GM21423 (cell line): ENCODE measurements around the gene SOX5.

Experiments used
- ATAC-seq: cut with Tn5 transposase; IDR thresholded peaks from one replicate; pipeline ENCODE4 v1.9.1; 2021; ENCODE audit warnings: mild to moderate bottlenecking, moderate library complexity; ENCODE audit not compliant: unreplicated experiment

The SOX5 gene

DNA sequence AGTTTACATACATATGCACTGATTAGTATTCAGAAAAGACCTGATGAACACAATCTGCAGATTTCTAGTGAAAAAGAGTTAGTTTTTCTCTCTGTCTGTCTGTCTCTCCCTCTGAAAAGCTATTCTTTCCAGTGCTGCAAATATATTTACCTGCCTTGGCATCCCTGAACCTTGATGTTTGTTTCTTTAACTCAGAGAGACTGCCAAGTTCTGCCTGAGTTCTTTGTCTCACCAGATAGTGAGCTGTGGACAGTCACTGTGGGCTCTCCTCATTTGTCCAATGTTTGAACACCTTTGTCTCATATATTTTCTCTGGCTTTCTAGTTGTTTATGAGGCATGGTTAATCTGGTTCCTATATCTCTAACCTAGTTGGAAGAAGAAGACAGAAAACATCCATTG is 250.4 kb downstream of the SOX5 start:
- ATAC-seq = no peak

DNA sequence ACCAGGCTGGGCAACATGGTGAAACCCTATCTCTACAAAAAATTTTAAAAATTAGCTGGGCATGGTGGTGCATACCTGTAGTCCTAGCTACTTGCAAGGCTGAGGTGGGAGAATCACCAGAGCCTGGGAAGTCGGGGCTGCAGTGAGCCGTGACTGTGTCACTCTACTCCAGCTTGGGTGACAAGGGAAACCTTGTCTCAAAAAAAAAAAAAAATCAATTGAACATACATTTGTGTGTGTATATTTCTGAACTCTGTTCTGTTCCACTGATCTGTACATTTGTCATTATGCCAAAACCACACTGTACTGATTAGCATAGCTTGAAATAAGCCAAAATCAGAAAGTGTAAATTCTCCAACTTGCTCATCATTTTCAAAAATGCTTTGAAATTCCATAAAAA is 254.6 kb downstream of the SOX5 start:
- no peak for ATAC-seq

DNA sequence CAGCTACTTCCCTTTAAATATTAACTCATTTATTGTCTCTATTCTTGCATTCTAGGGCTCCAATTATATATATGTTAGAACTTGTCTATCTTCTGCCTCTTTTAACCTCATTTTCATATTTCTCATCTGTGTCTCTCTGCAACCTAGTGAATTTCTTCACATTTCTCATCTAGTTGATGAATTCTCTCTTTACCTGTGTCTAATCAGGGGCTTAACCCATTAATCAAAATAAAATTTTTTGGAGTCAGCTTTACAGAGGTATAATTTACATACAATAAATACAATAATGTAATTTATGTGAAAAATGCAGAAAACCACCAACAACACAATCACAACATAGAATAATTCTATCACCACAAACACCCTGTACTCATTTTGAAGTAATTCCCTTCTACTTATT is 255.2 kb downstream of the SOX5 start:
- no peak for ATAC-seq

DNA sequence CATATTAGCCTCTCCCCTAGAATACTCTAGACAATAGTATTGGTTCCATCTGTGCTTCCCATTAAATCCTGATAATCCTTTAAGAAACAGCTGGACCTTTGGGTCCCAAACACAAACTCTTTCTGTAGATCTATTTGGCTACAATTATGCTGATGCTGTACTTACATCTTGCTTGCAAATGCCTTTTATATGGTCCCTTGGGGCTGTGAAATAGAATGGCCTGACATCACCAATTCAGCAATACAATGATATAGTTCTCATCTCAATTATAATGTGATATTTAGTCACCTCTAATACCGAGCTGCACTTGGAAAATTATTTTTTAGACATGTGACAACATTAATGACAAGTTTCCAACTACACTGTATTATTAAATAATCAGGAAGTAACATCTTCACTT is 261.5 kb downstream of the SOX5 start:
- ATAC-seq = no peak

DNA sequence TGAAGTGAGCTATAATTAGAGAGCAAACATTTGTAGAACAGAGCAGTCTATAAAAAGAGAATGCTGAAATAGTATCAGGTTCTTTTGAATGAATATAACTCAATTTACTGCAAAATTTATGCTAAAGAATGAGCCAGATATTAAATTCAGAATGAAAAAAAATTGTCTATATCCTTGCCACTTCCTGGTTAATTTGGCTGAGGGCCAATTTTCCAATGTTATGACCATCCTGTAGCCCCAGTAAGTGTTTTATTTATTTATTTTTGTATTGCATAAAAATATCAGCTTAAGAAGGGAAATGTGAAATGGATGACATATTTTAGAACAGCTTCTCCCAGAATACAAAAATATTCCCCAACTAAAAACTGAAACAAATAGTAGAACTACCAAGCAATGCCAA is 263.4 kb downstream of the SOX5 start:
- no peak for ATAC-seq

DNA sequence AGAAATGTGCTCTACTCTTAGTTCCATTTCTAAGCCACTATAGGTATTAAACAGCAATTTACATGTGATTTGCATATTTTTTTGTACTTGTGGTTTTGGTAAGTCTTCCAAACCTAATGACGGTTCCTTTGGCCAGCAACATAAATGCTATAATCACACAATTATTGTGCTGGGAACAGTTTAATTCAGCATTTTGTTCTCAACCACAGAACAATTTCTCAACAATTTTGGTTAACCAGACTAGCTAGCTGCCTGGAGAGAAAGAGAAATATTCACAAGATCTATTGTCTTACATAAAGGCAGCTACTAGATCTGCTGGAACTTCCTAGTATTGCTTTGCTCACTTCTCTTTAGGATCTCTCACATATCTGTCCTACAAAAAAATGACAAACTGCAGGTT is 265.3 kb downstream of the SOX5 start:
- no peak for ATAC-seq

DNA sequence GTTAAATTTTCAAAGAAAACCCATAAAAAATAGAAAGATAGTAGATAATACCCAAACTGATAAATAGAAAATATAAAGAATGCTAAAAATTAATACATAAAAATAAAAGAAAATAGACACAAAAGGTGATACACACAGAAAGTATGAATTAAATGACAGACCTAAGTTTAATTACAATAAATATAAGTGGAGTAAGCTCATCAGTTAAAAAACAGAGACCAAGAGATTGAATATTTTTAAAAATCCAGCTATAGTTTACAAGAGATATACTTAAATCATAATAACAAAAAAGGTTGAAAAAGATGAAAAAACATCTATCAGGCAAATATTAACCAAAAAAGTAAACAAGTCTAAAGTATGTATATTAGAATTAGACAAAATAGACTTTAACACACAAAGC is 268.2 kb downstream of the SOX5 start:
- ATAC-seq = no peak

DNA sequence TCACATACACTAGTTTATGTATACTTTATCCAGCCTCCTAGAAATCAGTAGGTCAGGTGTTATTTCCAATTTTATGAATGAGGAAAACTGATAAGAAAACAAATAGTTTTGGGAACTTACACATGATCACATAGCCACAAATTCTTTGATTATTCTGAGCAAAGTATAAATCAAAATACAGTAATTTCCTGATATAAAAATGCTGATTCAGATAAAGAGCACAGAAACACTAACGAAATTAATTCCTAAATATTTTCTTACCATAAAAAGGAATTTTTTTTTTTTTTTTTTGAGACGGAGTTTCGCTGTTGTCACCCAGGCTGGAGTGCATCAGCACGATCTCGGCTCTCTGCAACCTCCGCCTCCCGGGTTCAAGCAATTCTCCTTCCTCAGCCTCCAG is 275.4 kb downstream of the SOX5 start:
- no peak for ATAC-seq

DNA sequence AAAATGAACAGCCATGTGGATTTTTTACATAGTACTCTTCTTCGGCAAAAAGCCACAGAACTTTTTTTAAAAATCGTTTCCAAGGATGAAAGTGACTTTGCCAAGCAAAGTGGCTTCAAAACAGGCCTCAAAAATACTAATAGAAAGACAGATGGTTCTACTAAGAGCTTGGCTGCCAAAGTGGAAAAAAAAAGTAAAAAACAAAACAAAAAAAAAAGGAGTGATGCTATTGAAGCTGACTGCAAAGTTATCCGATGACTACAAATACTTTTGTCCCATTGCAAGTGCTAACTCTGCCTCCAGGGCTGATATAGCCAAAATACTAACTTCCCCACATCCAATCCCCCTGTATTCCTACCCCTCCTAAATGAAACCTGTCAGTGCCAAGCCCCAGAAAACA is 277.6 kb downstream of the SOX5 start:
- ATAC-seq = no peak

DNA sequence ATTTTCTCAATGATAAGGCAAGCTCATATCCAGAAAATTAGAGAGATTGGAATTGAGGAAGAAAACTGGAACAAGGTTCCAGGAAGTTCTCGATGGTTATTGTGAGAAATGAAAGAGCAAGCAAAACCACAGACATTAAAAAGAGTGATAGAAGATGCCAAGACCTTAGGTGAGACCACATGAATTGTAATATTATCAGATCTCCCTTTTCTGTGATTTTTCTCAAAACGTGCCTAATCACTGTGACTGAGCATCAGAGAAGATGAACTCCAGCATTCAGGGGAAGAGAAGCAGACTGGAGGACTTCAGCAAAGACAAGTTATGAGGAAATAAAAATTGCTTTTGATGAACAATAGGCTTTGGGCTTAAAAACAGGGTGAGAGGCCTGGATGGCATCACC is 278.8 kb downstream of the SOX5 start:
- no peak for ATAC-seq

DNA sequence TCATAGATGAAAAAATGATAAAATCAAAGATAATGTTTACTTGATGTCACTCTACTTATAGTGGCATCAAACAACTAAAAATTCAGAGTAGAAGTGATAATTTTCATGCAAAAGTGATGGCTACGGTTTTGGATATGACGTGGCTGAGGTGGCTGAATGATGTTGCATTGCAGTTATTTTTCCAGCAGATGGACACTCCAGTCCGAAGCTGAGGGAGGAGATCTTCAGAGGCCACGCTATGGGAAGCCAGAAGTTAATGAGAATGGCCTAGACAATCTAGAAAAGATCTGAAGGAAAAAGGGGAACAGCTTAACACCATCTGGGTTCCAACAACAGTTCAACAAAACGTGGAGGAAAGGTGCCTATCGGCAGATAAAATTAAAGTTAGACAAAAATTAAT is 279.8 kb downstream of the SOX5 start:
- no peak for ATAC-seq

DNA sequence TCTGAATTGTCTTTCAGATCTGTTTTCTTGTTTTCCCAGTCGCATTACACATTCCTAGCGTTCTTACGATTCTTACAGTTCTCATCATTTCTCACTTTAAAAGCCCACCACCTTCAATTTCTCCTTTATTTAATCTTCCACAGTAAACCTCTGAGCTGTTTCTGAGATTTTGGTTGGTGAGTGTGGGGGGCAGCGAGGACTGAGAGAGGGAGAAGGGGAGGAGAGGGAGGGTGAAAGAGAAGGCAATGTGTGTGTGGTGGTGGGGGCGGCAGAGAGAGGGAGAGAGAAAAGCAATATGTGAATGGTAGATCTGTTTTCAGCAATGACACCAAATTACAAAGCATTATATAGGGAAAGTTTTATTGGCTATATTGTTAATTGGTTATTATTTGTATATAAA is 282.6 kb downstream of the SOX5 start:
- ATAC-seq = no peak

DNA sequence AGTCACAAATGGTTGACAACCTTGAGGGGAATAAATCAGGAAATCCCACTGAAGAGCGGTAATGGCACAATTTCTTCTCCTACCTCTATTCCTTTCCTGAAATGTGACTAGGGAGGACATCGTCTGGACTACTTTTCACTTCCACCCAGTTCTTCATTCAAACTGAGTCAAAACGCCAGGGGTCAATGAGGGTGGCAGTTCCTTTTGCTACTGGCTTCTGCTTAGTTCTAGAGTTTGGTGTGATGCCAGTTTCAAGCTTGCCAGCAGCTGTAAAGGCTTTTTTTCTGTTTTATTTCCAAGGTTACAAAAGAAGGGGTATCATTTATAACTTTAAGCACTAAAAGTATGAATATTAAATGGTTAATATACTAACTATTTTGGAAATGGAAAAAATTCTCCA is 286.5 kb downstream of the SOX5 start:
- no peak for ATAC-seq

DNA sequence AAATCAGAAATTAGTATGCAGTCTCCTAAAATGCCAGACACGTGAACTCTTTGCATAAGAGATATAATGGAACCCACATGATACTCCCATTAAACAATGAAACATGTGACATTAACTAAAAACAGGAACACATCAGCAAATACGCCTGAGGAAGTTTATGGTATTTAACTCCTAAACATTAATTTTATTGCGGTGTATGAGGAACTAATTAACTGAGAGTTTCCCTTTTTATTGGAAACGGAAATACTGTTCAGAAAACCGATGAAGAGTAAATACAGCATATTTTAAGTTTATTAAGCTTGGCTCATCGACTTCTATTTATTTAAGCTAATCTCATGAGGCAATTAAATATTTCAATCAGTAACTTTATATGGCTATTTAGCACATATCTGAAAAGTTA is 290.3 kb downstream of the SOX5 start:
- no peak for ATAC-seq

DNA sequence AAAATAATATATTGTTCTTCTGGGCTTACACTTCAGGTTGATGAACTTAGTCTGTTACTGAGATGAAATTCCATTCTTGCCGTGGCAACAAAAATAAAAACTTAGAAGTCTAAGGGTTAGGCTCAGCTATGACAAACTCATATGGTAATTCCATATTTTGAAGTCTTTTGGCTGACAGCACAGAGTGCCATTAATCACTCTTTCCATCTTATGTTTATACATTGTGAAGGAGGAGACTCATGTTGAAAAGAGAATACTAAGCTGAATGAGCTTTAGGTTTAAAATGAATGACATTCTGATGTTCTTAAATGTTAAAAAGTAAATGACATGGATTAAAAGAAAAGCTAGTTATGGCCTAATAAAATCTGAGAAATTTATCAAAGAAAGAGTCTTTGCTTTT is 291.9 kb downstream of the SOX5 start:
- no peak for ATAC-seq

DNA sequence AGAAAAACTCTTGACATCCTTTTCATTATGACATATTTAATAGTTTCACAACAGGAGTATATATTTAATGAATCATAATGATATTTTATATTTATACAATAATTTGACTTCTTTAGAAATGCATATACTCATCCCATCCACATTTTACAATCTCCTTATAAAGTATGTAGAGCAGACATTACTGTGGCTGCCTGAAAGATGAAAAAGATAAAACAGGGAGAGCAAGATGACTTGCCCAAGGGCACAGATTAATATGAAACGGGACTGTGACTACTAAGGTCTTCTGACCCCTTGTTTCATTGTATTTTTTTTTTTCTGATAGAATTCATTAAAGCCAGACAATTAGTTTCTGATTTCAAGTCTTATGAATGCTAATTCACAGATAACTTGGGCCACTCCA is 293.6 kb downstream of the SOX5 start:
- ATAC-seq = no peak

DNA sequence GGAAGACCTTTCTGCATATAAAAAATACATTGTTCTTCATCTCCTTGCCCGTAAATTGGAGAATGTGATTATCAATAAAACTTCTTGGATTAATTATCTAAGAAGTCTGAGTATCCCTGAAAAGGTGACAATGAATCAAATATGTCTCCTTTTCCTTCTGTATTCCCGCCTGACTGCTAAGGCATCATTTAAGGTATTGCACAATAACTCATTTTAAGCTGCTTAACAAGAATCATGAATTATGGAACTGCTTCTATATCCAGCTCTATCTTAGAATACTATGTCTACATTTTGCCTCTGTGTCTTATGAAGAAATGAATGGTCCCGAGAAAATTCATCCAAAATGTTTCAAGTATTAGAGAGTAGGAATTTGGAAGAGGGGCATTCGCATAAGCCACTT is 294.4 kb downstream of the SOX5 start:
- no peak for ATAC-seq

DNA sequence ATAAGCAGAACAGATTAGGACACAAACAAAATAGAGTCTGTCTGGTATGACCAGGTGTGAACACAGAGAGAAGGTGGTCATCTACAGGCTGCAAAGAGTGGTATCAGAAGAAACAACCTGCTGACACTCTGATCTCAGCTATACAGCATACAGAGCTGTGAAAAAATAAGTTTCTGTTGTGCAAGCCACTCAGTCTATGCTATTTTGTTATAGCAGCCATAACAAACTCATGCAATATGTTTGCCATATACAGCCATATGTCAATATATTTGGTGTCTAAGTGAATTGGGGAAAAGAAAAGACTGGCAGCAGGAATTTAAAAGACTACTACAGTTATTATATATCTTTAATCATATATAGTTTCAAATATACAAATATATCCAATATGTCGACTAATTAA is 300.9 kb downstream of the SOX5 start:
- no peak for ATAC-seq

DNA sequence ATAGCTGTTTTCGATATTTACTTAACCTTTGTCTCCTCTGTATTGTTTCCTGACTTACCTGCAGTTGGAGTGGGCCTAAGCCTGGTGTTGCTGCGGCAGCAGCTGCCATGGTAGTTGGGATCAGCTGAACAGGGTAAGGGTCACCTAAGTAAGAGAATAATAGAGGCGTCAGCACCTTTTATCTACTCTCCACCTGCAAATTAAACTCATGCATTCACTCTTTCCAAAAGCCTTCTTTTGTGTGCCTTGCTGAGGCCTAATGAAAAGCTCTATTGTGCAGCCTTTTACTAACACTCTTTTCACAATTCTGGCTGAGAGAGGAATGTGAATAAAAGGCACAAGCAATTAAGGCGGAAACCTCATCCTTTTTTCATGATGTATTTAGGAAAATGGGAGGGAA is 308.7 kb downstream of the SOX5 start:
- no peak for ATAC-seq

DNA sequence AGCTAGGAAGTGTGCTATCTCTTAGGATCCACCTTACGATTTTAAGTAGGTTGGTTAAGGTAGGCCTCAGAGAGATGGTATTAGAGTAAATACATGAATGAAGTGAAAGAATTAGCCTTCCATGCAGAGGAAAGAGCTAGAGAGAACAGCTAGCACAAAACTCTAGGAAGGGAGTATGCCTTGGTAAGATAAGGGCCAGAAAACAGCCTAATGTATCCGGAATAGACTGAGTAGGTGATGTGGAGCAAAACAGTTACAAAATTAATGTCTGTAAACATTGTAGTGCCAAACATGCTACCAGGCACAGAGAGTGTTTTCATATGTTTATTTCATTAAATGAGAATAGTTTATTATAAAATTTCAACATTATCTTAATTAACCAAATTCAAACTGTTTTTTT is 315.1 kb downstream of the SOX5 start:
- ATAC-seq = no peak

DNA sequence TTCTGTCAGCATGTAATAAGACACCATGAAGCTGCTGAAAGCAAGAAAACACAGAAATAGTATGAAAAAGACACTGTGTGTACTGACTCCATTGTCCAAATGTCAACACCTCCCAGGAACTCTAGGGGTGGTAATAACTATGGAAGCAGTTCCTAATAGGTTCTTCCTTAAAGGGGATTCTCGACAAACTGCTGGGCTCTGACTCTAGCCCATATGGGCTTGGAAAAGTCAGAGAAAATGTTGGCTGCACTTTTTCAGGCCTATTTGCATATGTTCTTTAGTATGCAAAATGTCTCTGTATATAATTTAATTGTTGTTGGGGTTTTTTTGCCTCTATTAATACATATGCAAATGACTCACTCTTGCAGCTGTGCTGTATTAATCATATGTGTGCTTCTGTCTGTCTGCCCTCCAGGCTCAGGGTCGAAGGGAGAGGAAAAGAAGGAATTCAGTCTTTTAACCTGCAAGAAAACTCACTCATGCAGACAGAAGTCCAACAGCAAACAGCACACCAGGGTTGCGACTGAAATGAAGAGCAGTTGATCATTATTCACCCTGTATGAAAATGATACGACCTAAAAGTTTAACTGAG is 317.6 kb downstream of the SOX5 start:
- no peak for ATAC-seq

DNA sequence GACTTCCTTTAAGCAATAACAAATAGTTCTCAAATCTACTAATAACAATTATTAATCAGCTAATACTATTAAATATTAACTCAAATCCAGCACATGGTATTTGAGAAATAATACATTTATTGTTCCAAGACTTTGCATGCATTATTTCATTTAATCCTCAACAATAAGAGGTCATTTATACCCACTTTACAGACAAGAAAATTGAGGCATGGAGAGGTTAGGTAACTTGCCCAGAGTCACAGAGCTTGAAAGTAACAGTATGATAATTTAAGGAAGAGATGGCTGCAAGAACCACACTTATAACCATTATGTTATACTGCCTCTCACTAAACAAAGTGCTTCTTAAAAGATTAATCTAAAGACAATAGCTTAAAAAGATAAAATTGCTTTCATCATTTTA is 318.9 kb downstream of the SOX5 start:
- no peak for ATAC-seq

DNA sequence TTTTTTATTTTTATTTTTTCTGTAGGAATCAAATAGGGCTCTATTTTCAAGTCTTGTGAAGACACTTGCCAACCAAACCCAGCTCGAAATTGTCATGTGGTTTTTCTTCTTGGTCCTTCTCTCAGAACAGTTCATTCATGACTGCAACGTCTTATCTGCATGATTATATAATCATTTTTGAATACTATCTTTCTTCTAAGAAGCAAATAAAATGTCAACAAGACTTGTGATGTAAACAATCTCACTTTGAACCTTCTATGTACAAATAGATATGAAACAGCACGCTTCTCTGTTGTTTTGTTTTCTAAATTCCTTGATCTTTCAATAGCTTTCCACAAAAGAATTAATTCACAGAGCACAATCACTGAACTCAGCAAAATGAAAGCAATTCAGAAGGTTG is 320.7 kb downstream of the SOX5 start:
- no peak for ATAC-seq

DNA sequence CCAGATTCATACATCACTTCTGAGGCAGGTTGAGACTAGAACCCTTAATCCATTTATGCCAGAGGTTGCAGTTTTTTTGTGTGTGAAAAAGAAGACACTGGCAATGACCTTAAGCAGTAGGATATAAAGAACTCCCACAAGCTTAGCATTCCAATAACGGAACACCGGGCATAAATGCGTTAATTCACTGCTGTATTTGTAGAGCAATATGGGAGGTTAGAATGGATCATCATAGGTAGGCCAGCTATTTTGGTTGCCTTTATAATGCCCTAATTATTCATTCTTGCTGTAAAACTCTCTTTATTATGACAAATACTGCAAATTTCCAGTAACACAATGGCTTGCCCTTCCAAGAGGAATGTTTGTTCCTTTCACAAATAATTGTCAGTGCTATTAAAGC is 322.7 kb downstream of the SOX5 start:
- no peak for ATAC-seq
